Thyroid gland (tissue), 4 donors: ENCODE data around the gene CCNC. TPM values are rescaled to one million over a fixed set of nuclear protein-coding genes. Genes with fewer than 3 reads are reported as not detected.

Experiments used
- DNase-seq, 2 donors: peaks; one replicate each; pipeline ENCODE4 v3.0.0-alpha.2; 2019
- H3K27ac ChIP-seq, 3 donors: fragments of 200-600 bp; sonication (generic); 1 replicate in 2 of 3; 2 replicates in 1 of 3; pipeline ENCODE4 v1.5.1; 2016 to 2019; ENCODE audit warnings: mild to moderate bottlenecking in 1 of 3, moderate library complexity in 1 of 3
- H3K27me3 ChIP-seq: fragments of 200-600 bp; sonication (generic); one replicate; pipeline ENCODE4 v1.5.1; 2019
- H3K36me3 ChIP-seq, 2 donors: fragments of 200-600 bp; sonication (generic); one replicate each; pipeline ENCODE4 v1.5.1; 2016 to 2019
- H3K4me1 ChIP-seq, 2 donors: fragments of 200-600 bp; sonication (generic); one replicate each; pipeline ENCODE4 v1.5.1; 2017 to 2019
- H3K4me3 ChIP-seq, 3 donors: fragments of 200-600 bp; sonication (generic); replicated peaks in 1 of 3; 1 replicate in 2 of 3; 2 replicates in 1 of 3; pipeline ENCODE4 v1.5.1; 2016; ENCODE audit warnings: mild to moderate bottlenecking in 1 of 3
- H3K9me3 ChIP-seq: fragments of 200-600 bp; sonication (generic); one replicate; pipeline ENCODE4 v1.5.1; 2017
- CTCF ChIP-seq, 6 experiments: fragments of 200-600 bp in 3 of 6; fragments of 450-650 bp in 3 of 6; sonication (generic) in 3 of 6; IDR thresholded peaks; one replicate each; pipeline ENCODE4 v1.5.1; 2016 to 2019; ENCODE audit warnings: antibody characterized with exemption in 6 of 6, mild to moderate bottlenecking in 2 of 6, inconsistent platforms in 1 of 6, moderate library complexity in 1 of 6
- POLR2A ChIP-seq, 2 donors: fragments of 450-650 bp; IDR thresholded peaks; one replicate each; pipeline ENCODE4 v1.6.1; 2017; ENCODE audit warnings: antibody characterized with exemption in 2 of 2, mild to moderate bottlenecking in 2 of 2, moderate library complexity in 1 of 2
- WGBS, 2 donors: methylation state at CpG; one replicate each; pipeline ENCODE4 v1.1.5; 2017; 5-methylcytosine and 5-hydroxymethylcytosine counted together
- intact Hi-C: fragments of 100-400 bp; cut with DNase I; formaldehyde crosslinking; loops from one replicate; pipeline ENCODE4 v1.15.1; 2023
- total RNA-seq, 4 donors: library from RNA; depleted of rRNA; stranded (reverse); fragments of >200 nt; gene quantifications; one replicate each; pipeline ENCODE4 v1.2.3, GENCODE V29; 2016

CCNC gene
- total RNA-seq, 4 donors from 2014 or later = 74.2 to 393 (median 92.2) TPM

DNA sequence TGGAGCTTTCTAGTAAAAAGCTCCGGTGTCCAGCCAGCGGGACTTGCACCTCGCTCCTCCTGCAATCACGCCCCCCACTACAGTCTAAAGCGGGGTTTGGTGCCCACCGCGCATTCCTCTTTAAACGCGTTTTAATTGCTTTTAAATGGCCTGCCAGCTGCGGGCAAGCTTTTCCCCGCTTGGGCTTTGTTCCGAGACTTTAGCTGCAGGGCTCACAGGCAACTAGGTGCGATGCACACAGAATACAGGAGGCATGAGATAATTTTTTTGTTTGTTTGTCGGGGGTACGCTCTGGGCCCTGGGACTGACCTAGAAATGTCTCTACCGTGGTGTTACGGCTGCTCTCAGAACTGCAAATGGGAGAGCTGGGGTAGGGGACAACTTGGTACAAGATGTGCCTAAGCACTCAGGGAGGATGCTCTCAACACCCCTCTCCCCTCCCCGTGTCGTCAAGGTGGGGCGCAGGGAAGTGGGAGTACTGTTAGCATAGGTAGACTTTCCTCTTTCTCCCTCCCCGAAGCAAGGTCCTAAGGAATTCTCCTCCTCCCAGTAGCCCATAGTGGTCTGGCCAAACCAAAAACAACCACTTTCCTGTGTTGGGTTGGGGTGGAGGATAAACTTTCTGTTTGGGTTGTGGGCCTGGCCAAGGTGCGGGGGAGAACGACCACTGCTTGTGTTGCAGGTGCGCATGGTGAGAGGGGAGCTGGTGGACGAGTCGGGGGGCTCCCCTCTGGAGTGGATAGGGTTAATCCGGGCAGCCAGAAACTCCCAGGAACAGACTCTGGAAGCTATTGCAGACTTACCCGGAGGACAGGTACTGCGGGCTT is 39.8 kb upstream of the CCNC start:
- Histone ChIP-seq H3K4me3 (no peak overlapping the region), H3K27me3 (peaks cover 69% of the 10 kb centered on the region), H3K9me3 (no peaks in the 10 kb centered on the region), H3K27ac (no peak overlapping the region), H3K36me3 (no peaks in the 10 kb centered on the region), H3K4me1 (peaks cover 16 to 20% of the 10 kb centered on the region in 2 donors)
- intact Hi-C loops = no loop called here
- no peak for TF ChIP-seq POLR2A (IDR thresholded peaks at IDR 0.05)
- no peak for TF ChIP-seq CTCF (IDR thresholded peaks at IDR 0.05)
- no peak for DNase-seq
- 5 to 10% methylated on average over 25 to 29 of the region's 29 CpGs for WGBS, 2 donors

DNA sequence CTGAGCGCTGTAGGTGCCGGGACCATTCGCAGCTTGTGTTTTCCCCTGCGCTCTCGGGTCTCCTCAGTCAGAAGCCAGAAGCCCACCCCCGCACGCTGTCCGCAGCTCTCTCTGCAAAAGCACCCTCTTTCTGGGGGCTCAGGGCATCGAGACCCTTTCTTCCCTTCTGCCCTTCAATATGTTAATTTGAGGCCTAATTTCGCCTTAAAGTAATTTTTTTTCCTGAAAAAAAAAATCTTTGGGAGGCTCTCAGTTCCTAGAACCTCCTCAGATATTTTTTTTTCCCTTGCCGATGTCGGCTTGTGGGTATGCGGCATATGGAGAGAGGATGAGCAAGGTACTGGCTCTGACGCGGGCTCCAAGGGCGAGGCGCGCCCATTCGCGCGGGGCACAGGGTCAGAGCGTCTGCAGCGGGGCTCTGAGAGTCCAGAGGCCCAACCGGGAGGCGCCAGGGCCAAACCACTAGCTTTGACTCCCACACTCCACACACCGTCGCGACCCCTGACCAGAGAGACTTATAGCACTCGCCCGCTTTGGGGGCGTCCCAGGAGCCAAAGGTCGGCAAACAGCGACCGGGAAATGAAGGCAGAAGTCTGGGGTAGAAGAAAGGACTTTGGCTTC is 39.1 kb upstream of the CCNC start:
- Histone ChIP-seq H3K36me3 (no peaks in the 10 kb centered on the region), H3K27ac (no peak overlapping the region), H3K4me1 (peaks cover 14 to 19% of the 10 kb centered on the region in 2 donors), H3K4me3 (no peak overlapping the region), H3K9me3 (no peaks in the 10 kb centered on the region), H3K27me3 (peaks cover 69% of the 10 kb centered on the region)
- intact Hi-C loops = no loop called here
- no peak for TF ChIP-seq POLR2A (IDR thresholded peaks at IDR 0.05)
- no peak for TF ChIP-seq CTCF (IDR thresholded peaks at IDR 0.05)
- no peak for DNase-seq
- WGBS, 2 donors = 5 to 8% methylated on average over 27 to 34 of the region's 34 CpGs

- peaks cover 14 to 19% of the 10 kb centered on the region in 2 donors for H3K4me1 ChIP-seq
- peaks cover 75% of the 10 kb centered on the region for H3K27me3 ChIP-seq
- WGBS, 2 donors = 5 to 10% methylated on average over 24 to 43 of the region's 54 CpGs
- no peak for DNase-seq
- TF ChIP-seq POLR2A (IDR thresholded peaks at IDR 0.05) (no peak), CTCF (IDR thresholded peaks at IDR 0.05) (no peak)
- H3K27ac ChIP-seq = no peak within 1 kb of the TSS
- no peaks in the 10 kb centered on the region for H3K36me3 ChIP-seq
- no peaks in the 10 kb centered on the region for H3K9me3 ChIP-seq
- intact Hi-C loops = no loop called here
- no peak within 1 kb of the TSS for H3K4me3 ChIP-seq
Measured at GRCh38 chr6:99606656-99607415, 38.4 kb upstream of the CCNC start, which contains the start of gene PRDM13. Gene PRDM13 (plus strand): TSS chr6:99606833. CDS start chr6:99607035, 202 bp downstream.

DNA sequence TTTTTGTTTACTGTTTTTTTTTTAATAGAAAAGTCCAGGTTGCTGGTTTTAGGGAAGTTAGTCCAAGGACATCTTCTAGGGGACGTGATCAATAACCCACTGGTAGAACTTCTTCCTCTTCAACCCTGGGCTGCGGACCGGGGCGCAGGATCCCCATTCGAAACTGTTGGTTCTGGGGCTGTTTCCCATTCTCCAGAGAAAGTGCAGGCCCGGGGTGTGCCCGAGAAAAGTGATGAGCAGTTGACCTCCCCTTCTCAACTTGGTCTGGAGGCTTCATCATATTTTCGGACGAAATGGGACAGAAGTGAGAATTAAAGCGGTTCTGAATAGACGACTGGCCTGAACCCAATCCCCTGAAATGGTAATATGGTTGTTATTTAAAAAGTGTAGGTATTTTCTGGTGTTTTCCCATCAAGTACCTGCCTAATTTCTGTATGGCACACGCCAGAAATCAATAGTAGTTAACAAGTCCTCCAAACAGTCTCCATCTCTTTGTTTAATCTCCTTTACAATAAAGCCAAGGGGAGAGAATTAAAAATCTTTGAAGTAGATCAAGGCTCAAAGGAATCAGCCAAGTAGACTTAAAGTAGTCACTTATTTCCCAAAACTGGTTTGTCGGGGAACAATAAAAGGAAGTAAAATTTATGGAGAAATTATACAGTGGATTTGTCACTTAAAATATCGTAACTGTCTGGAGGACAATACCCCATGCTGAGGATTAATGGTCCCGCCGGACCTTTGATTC is 37.6 kb upstream of the CCNC start:
- H3K9me3 ChIP-seq = no peaks in the 10 kb centered on the region
- no peak for TF ChIP-seq POLR2A (IDR thresholded peaks at IDR 0.05)
- TF ChIP-seq CTCF (IDR thresholded peaks at IDR 0.05) = no peak
- H3K27ac ChIP-seq = no peak overlapping the region
- intact Hi-C loops = no loop called here
- H3K36me3 ChIP-seq = no peaks in the 10 kb centered on the region
- 13 to 19% methylated on average over 16 of the region's 16 CpGs for WGBS, 2 donors
- H3K4me3 ChIP-seq = no peak overlapping the region
- H3K27me3 ChIP-seq = peaks cover 79% of the 10 kb centered on the region
- DNase-seq = no peak
- H3K4me1 ChIP-seq = peaks cover 14 to 19% of the 10 kb centered on the region in 2 donors
